ENCODE data around the gene WDR59. TPM values are rescaled to one million over a fixed set of nuclear protein-coding genes. Genes with fewer than 3 reads are reported as not detected.
A peak's percentile ranks its signal among the peaks of the same experiment; 100 is the strongest.

Gene WDR59
- 45.6 and 48.1 TPM in 2 replicates for polyA plus RNA-seq (2011; rRNA removed)
- polyA minus RNA-seq (2011; rRNA and poly(A)+ RNA removed): 75.4 and 96.0 TPM in 2 replicates

GRCh38 chr16:74984529-74985296 lies at the start of gene WDR59:
Gene WDR59, minus strand, starts transcription at chr16:74985123. Its CDS starts 106 bp downstream, at chr16:74985017.
- peak within 1 kb of the TSS; percentile 52 for H3K27ac ChIP-seq (ENCODE audit: low read depth, low read length)
- peaks cover 4% of the 10 kb centered on the region; the same call in 1 of the 2 replicates for H3K9me3 ChIP-seq (ENCODE audit: control insufficient read depth, insufficient read depth, low read length)
- ChIA-PET CTCF (interaction anchor here (0.6 to 1.9 kb wide), 7 partner anchors 14 to 260 kb away, joined by 3 to 12 read pairs (median 6); partner anchors contain the start of gene ZNRF1), POLR2A (interaction anchor here (0.5 to 1.9 kb wide), 7 partner anchors 23 to 437 kb away, joined by 3 to 10 read pairs (median 4); no protein-coding TSS in a partner anchor)
- H3K27me3 ChIP-seq (ENCODE audit: control insufficient read depth, insufficient read depth, low read length): no peaks in the 10 kb centered on the region
- peak within 1 kb of the TSS; percentile 97 for H3K4me3 ChIP-seq (ENCODE audit: low read depth, low read length)
- DNase-seq (ENCODE audit: low read depth, low spot score): peak; percentile 96
- TF ChIP-seq, protein P1, sequence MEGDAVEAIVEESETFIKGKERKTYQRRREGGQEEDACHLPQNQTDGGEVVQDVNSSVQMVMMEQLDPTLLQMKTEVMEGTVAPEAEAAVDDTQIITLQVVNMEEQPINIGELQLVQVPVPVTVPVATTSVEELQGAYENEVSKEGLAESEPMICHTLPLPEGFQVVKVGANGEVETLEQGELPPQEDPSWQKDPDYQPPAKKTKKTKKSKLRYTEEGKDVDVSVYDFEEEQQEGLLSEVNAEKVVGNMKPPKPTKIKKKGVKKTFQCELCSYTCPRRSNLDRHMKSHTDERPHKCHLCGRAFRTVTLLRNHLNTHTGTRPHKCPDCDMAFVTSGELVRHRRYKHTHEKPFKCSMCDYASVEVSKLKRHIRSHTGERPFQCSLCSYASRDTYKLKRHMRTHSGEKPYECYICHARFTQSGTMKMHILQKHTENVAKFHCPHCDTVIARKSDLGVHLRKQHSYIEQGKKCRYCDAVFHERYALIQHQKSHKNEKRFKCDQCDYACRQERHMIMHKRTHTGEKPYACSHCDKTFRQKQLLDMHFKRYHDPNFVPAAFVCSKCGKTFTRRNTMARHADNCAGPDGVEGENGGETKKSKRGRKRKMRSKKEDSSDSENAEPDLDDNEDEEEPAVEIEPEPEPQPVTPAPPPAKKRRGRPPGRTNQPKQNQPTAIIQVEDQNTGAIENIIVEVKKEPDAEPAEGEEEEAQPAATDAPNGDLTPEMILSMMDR (IDR thresholded peaks at IDR 0.05; ENCODE audit: low read depth, low read length): no peak

DNA sequence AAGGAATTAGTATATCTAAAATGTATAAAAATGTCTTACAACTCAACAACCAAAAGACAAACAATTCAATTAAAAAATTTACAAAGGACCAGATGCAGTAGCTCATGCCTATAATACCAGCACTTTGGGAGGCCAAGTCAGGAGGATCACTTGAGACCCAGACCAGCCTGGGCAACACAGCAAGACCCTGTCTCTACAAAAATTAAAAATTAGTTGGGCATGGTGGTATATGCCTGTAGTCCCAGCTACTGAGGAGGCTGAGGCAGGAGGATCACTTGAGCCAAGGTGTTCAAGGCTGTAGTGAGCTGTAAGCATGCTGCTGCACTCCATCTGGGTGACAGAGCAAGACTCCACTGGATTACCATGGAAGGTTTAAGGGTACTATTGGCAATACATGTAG lies 47.7 kb upstream of the WDR59 start:
- H3K4me3 ChIP-seq (ENCODE audit: low read depth, low read length): no peak overlapping the region
- ChIA-PET CTCF (interaction anchor here (0.6 to 1.6 kb wide), 3 partner anchors 40 to 332 kb away, joined by 3 to 4 read pairs (median 3); partner anchors contain the start of gene MLKL), POLR2A (interaction anchor here (0.6 kb wide), 1 partner anchor 13 kb away, joined by 3 read pairs; no protein-coding TSS in a partner anchor)
- DNase-seq (ENCODE audit: low read depth, low spot score): no peak
- TF ChIP-seq, protein P1 (IDR thresholded peaks at IDR 0.05; ENCODE audit: low read depth, low read length): no peak
- peaks cover 5% of the 10 kb centered on the region for H3K9me3 ChIP-seq (ENCODE audit: control insufficient read depth, insufficient read depth, low read length)
- no peak overlapping the region for H3K27ac ChIP-seq (ENCODE audit: low read depth, low read length)
- H3K27me3 ChIP-seq (ENCODE audit: control insufficient read depth, insufficient read depth, low read length): no peaks in the 10 kb centered on the region

DNA sequence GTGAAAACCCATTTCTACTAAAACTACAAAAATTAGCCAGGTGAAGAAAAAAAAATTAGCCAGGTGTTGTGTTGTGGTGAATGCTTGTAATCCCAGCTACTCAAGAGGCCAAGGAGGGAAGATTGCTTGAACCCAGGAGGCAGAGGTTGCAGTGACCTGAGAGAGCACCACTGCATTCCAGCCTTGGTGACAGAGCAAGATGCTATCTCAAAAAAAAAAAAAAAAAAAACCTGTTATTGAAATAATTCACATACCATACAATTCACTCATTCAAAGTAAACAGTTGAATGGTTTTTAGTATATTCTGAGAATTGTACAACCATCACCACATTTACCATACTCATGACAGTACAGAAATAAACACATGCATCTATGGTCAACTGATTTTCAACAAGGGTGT lies 44.9 kb upstream of the WDR59 start:
- no peaks in the 10 kb centered on the region for H3K9me3 ChIP-seq (ENCODE audit: control insufficient read depth, insufficient read depth, low read length)
- TF ChIP-seq, protein P1 (IDR thresholded peaks at IDR 0.05; ENCODE audit: low read depth, low read length): no peak
- POLR2A ChIA-PET: interaction anchor here (0.7 kb wide), 2 partner anchors 15 to 70 kb away, joined by 6 to 7 read pairs; no protein-coding TSS in a partner anchor
- H3K4me3 ChIP-seq (ENCODE audit: low read depth, low read length): no peak overlapping the region
- CTCF ChIA-PET: no interaction called here
- peak; percentile 20 for DNase-seq (ENCODE audit: low read depth, low spot score)
- peak overlapping the region; percentile 21 for H3K27ac ChIP-seq (ENCODE audit: low read depth, low read length)
- no peaks in the 10 kb centered on the region for H3K27me3 ChIP-seq (ENCODE audit: control insufficient read depth, insufficient read depth, low read length)

DNA sequence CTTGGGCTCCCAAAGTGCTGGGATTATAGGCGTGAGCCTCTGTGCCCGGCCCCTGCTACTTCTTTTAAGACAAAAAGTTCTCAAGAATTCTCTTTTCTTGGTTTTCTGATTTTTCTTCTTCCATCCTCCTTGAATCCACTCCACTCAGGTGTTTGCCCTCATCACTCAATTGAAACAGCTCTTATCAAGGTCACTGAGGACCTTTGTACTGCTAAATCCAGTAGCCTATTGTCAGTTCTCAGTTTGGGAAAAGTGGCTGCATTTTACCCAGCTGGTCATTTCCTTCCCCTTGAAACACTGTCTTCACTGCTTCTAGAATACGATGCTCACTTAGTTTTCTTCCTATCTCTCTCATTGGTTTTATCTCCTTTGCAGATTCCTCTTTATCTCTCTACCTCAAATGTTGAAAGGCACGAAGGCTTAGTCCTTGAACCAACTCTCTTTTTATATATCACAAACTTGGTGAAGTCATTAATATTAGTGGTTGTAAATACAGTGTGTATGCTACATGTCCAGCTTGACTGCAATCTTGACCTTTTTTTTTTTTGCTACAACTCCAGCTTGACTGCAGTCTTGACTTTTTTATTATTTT lies 43.7 kb upstream of the WDR59 start:
- ChIA-PET CTCF (no interaction called here), POLR2A (interaction anchor here (1.2 kb wide), 1 partner anchor 59 kb away, joined by 3 read pairs; no protein-coding TSS in a partner anchor)
- TF ChIP-seq, protein P1 (IDR thresholded peaks at IDR 0.05; ENCODE audit: low read depth, low read length): no peak
- Histone ChIP-seq H3K27ac (ENCODE audit: low read depth, low read length) (no peak overlapping the region), H3K9me3 (ENCODE audit: control insufficient read depth, insufficient read depth, low read length) (no peaks in the 10 kb centered on the region), H3K4me3 (ENCODE audit: low read depth, low read length) (no peak overlapping the region), H3K27me3 (ENCODE audit: control insufficient read depth, insufficient read depth, low read length) (no peaks in the 10 kb centered on the region)
- DNase-seq (ENCODE audit: low read depth, low spot score): no peak
